ENCODE data around the gene CNOT1.

DNA sequence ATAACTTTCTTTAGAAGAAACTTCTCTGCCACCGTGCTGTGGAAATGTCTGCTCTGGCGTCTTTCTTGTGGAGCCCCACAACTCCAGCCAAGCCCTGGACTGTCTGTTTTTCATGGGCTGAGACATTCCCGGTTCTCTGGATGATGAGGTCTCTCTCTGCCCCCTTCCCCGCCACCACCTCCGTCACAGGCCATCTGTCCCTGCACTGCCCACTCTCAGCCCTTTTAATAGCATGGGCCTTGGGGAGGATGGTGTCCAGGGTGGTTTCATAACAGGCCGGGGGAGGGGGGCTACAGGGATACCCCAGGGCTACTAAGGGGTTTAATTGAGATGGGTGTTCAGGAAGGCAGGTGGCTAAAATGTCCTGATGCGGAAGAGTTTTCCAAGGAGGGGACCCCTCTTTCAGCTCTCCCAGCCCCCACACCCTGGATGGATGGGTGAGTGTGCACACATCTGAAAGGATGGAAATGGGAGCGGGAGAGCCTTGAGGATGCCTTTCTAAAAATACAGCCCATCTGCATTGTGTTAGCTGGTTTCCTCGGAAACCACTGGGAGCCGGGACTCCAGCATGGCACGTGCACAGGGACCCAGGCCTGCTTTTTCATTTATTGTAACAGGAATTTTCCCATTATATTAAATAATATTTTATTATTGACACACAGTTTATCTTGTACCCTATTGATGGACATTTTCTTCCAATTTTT is 144.3 kb downstream of the CNOT1 start:
- TF ChIP-seq, protein P1, sequence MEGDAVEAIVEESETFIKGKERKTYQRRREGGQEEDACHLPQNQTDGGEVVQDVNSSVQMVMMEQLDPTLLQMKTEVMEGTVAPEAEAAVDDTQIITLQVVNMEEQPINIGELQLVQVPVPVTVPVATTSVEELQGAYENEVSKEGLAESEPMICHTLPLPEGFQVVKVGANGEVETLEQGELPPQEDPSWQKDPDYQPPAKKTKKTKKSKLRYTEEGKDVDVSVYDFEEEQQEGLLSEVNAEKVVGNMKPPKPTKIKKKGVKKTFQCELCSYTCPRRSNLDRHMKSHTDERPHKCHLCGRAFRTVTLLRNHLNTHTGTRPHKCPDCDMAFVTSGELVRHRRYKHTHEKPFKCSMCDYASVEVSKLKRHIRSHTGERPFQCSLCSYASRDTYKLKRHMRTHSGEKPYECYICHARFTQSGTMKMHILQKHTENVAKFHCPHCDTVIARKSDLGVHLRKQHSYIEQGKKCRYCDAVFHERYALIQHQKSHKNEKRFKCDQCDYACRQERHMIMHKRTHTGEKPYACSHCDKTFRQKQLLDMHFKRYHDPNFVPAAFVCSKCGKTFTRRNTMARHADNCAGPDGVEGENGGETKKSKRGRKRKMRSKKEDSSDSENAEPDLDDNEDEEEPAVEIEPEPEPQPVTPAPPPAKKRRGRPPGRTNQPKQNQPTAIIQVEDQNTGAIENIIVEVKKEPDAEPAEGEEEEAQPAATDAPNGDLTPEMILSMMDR (IDR thresholded peaks at IDR 0.05): no peak
- no peak for TF ChIP-seq POLR2AphosphoS5 (IDR thresholded peaks at IDR 0.05)
- TF ChIP-seq POLR2A (IDR thresholded peaks at IDR 0.05): no peak

All from prostate gland (tissue), 2 donors.